Urothelium cell line (cell line): Measurements from ENCODE around the gene B3GAT2.

ENCODE experiments used
- DNase-seq: peaks from one replicate; pipeline ENCODE4 v3.0.0; 2011; ENCODE audit warnings: low spot score, mixed read lengths
- FAIRE-seq: peaks from 2 replicates; lab custom pipeline; 2011; peaks lifted over from hg19 to GRCh38; lab: Jason Lieb, UNC

B3GAT2 gene

GRCh38 chr6:70901324-70901723 lies 55.5 kb downstream of the B3GAT2 start:
- FAIRE-seq (no peak), DNase-seq (no peak)

GRCh38 chr6:70900047-70900446 lies 56.8 kb downstream of the B3GAT2 start:
- FAIRE-seq: no peak
- no peak for DNase-seq

GRCh38 chr6:70894001-70894400 lies 62.9 kb downstream of the B3GAT2 start:
- DNase-seq: no peak
- FAIRE-seq: no peak

- FAIRE-seq (no peak), DNase-seq (no peak)
Observed at GRCh38 chr6:70889270-70889669, 67.6 kb downstream of the B3GAT2 start.

- FAIRE-seq (peak; percentile 30), DNase-seq (no peak)
Observed at GRCh38 chr6:70886661-70887060, 70.2 kb downstream of the B3GAT2 start.

- DNase-seq: no peak
- FAIRE-seq: no peak
Observed at GRCh38 chr6:70886071-70886470, 70.8 kb downstream of the B3GAT2 start.

- DNase-seq: peak; percentile 84
- FAIRE-seq: no peak
Observed at GRCh38 chr6:70884074-70884983, 72.5 kb downstream of the B3GAT2 start.

GRCh38 chr6:70879496-70879895 lies 77.4 kb downstream of the B3GAT2 start:
- DNase-seq (no peak), FAIRE-seq (no peak)

- no peak for DNase-seq
- no peak for FAIRE-seq
Observed at GRCh38 chr6:70874181-70874913, 82.5 kb downstream of the B3GAT2 start.

- no peak for FAIRE-seq
- no peak for DNase-seq
Observed at GRCh38 chr6:70872469-70872868, 84.4 kb downstream of the B3GAT2 start.

- FAIRE-seq (no peak), DNase-seq (no peak)
Observed at GRCh38 chr6:70864401-70864800, 92.5 kb downstream of the B3GAT2 start.

GRCh38 chr6:70863343-70863742 lies 93.5 kb downstream of the B3GAT2 start:
- DNase-seq (no peak), FAIRE-seq (no peak)

GRCh38 chr6:70860920-70861319 lies 95.9 kb downstream of the B3GAT2 start:
- DNase-seq (no peak), FAIRE-seq (no peak)

GRCh38 chr6:70860045-70860444 lies 96.8 kb downstream of the B3GAT2 start:
- no peak for DNase-seq
- no peak for FAIRE-seq

GRCh38 chr6:70857387-70858077 lies 99.3 kb downstream of the B3GAT2 start:
- FAIRE-seq: no peak
- DNase-seq: no peak

- DNase-seq: no peak
Observed at GRCh38 chr6:70852667-70853246, 104.1 kb downstream of the B3GAT2 start.

GRCh38 chr6:70849348-70850069 lies 107.4 kb downstream of the B3GAT2 start:
- no peak for DNase-seq
- FAIRE-seq: no peak

More at GRCh38 chr6:70852667-70853246, 104.1 kb downstream of the B3GAT2 start:
- no peak for FAIRE-seq

GRCh38 chr6:70847106-70848084 lies 109.5 kb downstream of the B3GAT2 start:
- no peak for DNase-seq
- FAIRE-seq: no peak

- DNase-seq (no peak), FAIRE-seq (no peak)
Observed at GRCh38 chr6:70846207-70846835, 110.5 kb downstream of the B3GAT2 start.
